HL-60 (cell line): ENCODE measurements around the gene FHIT.

ENCODE experiments used
- DNase-seq, 2 experiments: peaks; one replicate each; pipeline ENCODE4 v3.0.0-alpha.2; 2010 to 2020; ENCODE audit warnings: low read depth in 1 of 2, low spot score in 1 of 2
- H3K27ac ChIP-seq: fragments of 250-450 bp; sonication (Bioruptor Pico); replicated peaks from 2 replicates; pipeline ENCODE4 v1.5.1; 2020; ENCODE audit warnings: mild to moderate bottlenecking, moderate library complexity
- H3K27me3 ChIP-seq: fragments of 250-450 bp; sonication (Bioruptor Pico); 2 replicates; pipeline ENCODE4 v1.5.1; 2021; ENCODE audit warnings: mild to moderate bottlenecking, moderate library complexity; ENCODE audit not compliant: insufficient read depth, poor library complexity, severe bottlenecking
- H3K4me3 ChIP-seq: replicated peaks from 2 replicates; pipeline ENCODE4 v1.5.1; 2011; ENCODE audit warnings: mild to moderate bottlenecking, control low read depth, low read length; ENCODE audit not compliant: insufficient read depth
- GABPA ChIP-seq: IDR thresholded peaks from 2 replicates; pipeline ENCODE4 v1.6.1; 2012; ENCODE audit warnings: low read depth
- POLR2AphosphoS5 ChIP-seq: IDR thresholded peaks from 2 replicates; pipeline ENCODE4 v1.6.1; 2012; ENCODE audit warnings: low read depth
- SPI1 ChIP-seq: IDR thresholded peaks from 2 replicates; pipeline ENCODE4 v1.6.1; 2012; ENCODE audit warnings: low read depth, mild to moderate bottlenecking, borderline replicate concordance
- TF ChIP-seq, protein P1 (sequence below): IDR thresholded peaks from one replicate; pipeline ENCODE4 v1.5.1; 2011; ENCODE audit warnings: low read length, control low read depth, inconsistent platforms; ENCODE audit not compliant: insufficient read depth
- TF ChIP-seq, protein P2 (sequence below): IDR thresholded peaks from 2 replicates; pipeline ENCODE4 v1.6.1; 2012; ENCODE audit warnings: low read depth; ENCODE audit not compliant: insufficient replicate concordance

FHIT gene

DNA sequence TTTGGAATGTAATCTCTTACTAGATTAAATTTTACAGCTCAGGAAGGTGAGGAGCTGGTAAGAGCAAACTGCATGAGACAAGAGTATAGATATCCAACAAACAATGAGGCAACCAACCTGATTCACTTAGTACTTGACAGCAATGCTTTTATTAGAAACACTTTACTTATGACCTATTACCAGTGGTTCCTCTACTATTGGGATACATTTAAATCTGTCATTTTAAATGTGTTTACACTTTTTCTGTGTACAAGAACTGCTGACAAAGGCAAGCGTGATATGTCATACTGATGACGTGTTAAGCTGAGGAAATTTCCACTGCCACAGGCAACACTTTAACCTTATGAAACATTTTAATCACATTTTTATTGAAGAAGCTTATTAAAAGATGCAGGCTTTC lies 1043.3 kb downstream of the FHIT start:
- no peaks in the 10 kb centered on the region for H3K27me3 ChIP-seq
- H3K4me3 ChIP-seq: no peak overlapping the region
- no peak overlapping the region for H3K27ac ChIP-seq
- no peak for DNase-seq
- TF ChIP-seq GABPA: no peak
- TF ChIP-seq SPI1: no peak
- no peak for TF ChIP-seq POLR2AphosphoS5
- TF ChIP-seq, protein P1, sequence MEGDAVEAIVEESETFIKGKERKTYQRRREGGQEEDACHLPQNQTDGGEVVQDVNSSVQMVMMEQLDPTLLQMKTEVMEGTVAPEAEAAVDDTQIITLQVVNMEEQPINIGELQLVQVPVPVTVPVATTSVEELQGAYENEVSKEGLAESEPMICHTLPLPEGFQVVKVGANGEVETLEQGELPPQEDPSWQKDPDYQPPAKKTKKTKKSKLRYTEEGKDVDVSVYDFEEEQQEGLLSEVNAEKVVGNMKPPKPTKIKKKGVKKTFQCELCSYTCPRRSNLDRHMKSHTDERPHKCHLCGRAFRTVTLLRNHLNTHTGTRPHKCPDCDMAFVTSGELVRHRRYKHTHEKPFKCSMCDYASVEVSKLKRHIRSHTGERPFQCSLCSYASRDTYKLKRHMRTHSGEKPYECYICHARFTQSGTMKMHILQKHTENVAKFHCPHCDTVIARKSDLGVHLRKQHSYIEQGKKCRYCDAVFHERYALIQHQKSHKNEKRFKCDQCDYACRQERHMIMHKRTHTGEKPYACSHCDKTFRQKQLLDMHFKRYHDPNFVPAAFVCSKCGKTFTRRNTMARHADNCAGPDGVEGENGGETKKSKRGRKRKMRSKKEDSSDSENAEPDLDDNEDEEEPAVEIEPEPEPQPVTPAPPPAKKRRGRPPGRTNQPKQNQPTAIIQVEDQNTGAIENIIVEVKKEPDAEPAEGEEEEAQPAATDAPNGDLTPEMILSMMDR: no peak
- TF ChIP-seq, protein P2, sequence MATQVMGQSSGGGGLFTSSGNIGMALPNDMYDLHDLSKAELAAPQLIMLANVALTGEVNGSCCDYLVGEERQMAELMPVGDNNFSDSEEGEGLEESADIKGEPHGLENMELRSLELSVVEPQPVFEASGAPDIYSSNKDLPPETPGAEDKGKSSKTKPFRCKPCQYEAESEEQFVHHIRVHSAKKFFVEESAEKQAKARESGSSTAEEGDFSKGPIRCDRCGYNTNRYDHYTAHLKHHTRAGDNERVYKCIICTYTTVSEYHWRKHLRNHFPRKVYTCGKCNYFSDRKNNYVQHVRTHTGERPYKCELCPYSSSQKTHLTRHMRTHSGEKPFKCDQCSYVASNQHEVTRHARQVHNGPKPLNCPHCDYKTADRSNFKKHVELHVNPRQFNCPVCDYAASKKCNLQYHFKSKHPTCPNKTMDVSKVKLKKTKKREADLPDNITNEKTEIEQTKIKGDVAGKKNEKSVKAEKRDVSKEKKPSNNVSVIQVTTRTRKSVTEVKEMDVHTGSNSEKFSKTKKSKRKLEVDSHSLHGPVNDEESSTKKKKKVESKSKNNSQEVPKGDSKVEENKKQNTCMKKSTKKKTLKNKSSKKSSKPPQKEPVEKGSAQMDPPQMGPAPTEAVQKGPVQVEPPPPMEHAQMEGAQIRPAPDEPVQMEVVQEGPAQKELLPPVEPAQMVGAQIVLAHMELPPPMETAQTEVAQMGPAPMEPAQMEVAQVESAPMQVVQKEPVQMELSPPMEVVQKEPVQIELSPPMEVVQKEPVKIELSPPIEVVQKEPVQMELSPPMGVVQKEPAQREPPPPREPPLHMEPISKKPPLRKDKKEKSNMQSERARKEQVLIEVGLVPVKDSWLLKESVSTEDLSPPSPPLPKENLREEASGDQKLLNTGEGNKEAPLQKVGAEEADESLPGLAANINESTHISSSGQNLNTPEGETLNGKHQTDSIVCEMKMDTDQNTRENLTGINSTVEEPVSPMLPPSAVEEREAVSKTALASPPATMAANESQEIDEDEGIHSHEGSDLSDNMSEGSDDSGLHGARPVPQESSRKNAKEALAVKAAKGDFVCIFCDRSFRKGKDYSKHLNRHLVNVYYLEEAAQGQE: no peak

DNA sequence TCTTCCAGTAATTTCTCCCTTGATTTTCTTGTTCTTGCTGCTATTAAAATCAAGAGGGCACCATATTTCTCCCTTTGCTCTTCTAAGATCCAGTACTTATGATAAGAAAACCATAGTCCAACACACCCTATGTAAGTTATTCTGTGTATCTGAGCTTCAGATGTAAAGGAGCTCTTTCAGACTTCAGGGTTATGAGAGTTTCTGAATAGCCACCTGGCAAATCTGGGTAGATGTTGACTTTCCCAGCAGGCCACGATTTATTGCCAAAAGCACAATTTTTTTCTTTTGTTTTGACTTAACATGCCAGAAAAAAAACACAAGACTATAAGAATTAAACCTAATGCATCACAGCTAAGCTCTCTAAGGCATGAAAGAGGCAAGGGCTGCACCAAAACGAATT lies 1045.0 kb downstream of the FHIT start:
- no peak overlapping the region for H3K27ac ChIP-seq
- H3K4me3 ChIP-seq: no peak overlapping the region

DNA sequence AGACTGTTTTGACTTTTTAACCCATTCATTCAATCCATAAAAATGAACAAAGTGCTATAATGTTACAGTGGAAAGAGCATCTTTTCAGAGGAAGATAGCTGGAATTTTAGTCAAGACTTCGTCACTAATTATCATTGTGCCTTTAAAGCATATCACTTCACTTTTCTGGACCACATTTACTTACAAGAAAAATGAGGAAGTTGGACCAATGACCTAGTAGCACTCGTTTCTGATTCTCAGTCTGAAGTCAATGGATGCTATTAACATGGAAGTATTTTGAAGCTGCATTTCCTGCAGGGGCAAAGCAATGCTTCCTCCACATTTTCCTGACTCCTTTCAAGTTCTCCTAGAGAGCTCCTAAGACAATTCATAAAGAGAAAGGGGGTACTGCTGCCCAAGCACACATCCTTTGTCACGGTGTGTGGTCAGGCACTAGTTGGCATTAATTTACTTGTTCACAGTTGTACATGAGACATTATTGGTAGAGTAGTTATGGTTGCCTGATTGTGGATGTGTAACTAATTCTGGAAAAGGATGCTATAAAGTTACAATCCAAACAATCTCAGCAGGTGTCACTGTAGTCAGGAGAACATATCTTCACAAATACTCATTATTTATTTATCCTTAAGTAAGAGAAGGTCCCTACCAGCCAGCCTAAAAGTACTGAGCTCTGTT lies 1049.1 kb downstream of the FHIT start:
- H3K27me3 ChIP-seq: no peaks in the 10 kb centered on the region
- no peak for DNase-seq
- H3K27ac ChIP-seq: no peak overlapping the region
- TF ChIP-seq, protein P2: no peak
- TF ChIP-seq SPI1: peak; percentile 58; the same call in 1 of the 2 replicates
- no peak overlapping the region for H3K4me3 ChIP-seq

More for the DNA sequence above, 1045.0 kb downstream of the FHIT start:
- no peak for DNase-seq
- no peak for TF ChIP-seq POLR2AphosphoS5
- no peak for TF ChIP-seq GABPA
- TF ChIP-seq, protein P2: no peak
- no peak for TF ChIP-seq SPI1
- TF ChIP-seq, protein P1: no peak
- H3K27me3 ChIP-seq: no peaks in the 10 kb centered on the region
